IMR-90 (cell line): Measurements from ENCODE around the gene CELF5. TPM values are rescaled to one million over a fixed set of nuclear protein-coding genes. Genes with fewer than 3 reads are reported as not detected.

Source experiments
- ATAC-seq: fragments of 200-7000 bp; cut with Tn5 transposase; 2 replicates; pipeline ENCODE4 v1.9.1; 2020; ENCODE audit warnings: low read depth, mild to moderate bottlenecking, moderate library complexity
- BruUV-seq: library from RNA; stranded (reverse); fragments of 400-500 nt; replicated peaks from 2 replicates; lab custom pipeline; 2021; lab: Mats Ljungman, UMichigan
- CTCF ChIA-PET: fragments of 300-600 bp; formaldehyde crosslinking; extraction: SDS; loops from one replicate; lab custom pipeline; 2021; ENCODE audit warnings: antibody characterized with exemption; lab: Yijun Ruan, JAX
- POLR2A ChIA-PET: fragments of 300-600 bp; sonication (Branson Sonifier 250); formaldehyde crosslinking; loops from one replicate; lab custom pipeline; 2022; ENCODE audit warnings: antibody characterized with exemption; ENCODE audit not compliant: unreplicated experiment; lab: Charles Lee
- DNase-seq: peaks from one replicate; pipeline ENCODE4 v3.0.0; 2013
- H2AFZ ChIP-seq: replicated peaks from 2 replicates; pipeline ENCODE3; 2013; ENCODE audit warnings: low read length, mild to moderate bottlenecking; ENCODE audit not compliant: poor library complexity
- H2AK5ac ChIP-seq: 2 replicates; pipeline ENCODE4 v1.6.1; 2013; ENCODE audit warnings: low read depth, low read length, inconsistent platforms
- H2AK9ac ChIP-seq: replicated peaks from 2 replicates; pipeline ENCODE3; 2013; ENCODE audit warnings: mild to moderate bottlenecking, low read depth, low read length, moderate library complexity; ENCODE audit not compliant: poor library complexity
- H2BK120ac ChIP-seq: 2 replicates; pipeline ENCODE4 v1.6.1; 2013; ENCODE audit warnings: low read depth, low read length, inconsistent platforms
- H2BK15ac ChIP-seq: 3 replicates; pipeline ENCODE4 v1.6.1; 2013; ENCODE audit warnings: low read depth, low read length, inconsistent platforms
- H2BK20ac ChIP-seq: 2 replicates; pipeline ENCODE4 v1.6.1; 2013; ENCODE audit warnings: low read depth, mild to moderate bottlenecking, inconsistent platforms, low read length, moderate library complexity
- H2BK5ac ChIP-seq: 2 replicates; pipeline ENCODE4 v1.6.1; 2013; ENCODE audit warnings: mild to moderate bottlenecking, low read depth, low read length, inconsistent platforms; ENCODE audit not compliant: poor library complexity, severe bottlenecking
- H3K14ac ChIP-seq: replicated peaks from 2 replicates; pipeline ENCODE4 v1.6.1; 2013; ENCODE audit warnings: low read depth, low read length, inconsistent platforms
- H3K18ac ChIP-seq: 2 replicates; pipeline ENCODE4 v1.6.1; 2013; ENCODE audit warnings: low read depth, low read length, control low read depth
- H3K23ac ChIP-seq: 2 replicates; pipeline ENCODE4 v1.6.1; 2013; ENCODE audit warnings: low read depth, low read length, inconsistent platforms
- H3K27ac ChIP-seq: 2 replicates; pipeline ENCODE4 v1.5.1; 2013; ENCODE audit warnings: mild to moderate bottlenecking, control low read depth, low read length; ENCODE audit not compliant: insufficient read depth
- H3K27me3 ChIP-seq: 2 replicates; pipeline ENCODE4 v1.6.1; 2013; ENCODE audit warnings: low read length; ENCODE audit not compliant: control insufficient read depth, insufficient read depth
- H3K36me3 ChIP-seq: 2 replicates; pipeline ENCODE4 v1.6.1; 2013; ENCODE audit warnings: low read length, mixed read lengths; ENCODE audit not compliant: control insufficient read depth, insufficient read depth
- H3K4ac ChIP-seq: 2 replicates; pipeline ENCODE4 v1.6.1; 2013; ENCODE audit warnings: low read depth, low read length, inconsistent platforms
- H3K4me1 ChIP-seq: 2 replicates; pipeline ENCODE4 v1.6.1; 2013; ENCODE audit warnings: low read length, mixed read lengths; ENCODE audit not compliant: control insufficient read depth, insufficient read depth
- H3K4me2 ChIP-seq: 2 replicates; pipeline ENCODE4 v1.6.1; 2013; ENCODE audit warnings: low read depth, mild to moderate bottlenecking, control low read depth, low read length, moderate library complexity
- H3K4me3 ChIP-seq: 2 replicates; pipeline ENCODE4 v1.5.1; 2013; ENCODE audit warnings: low read depth, mild to moderate bottlenecking, control low read depth, low read length, moderate library complexity; ENCODE audit not compliant: insufficient read depth
- H3K56ac ChIP-seq: 2 replicates; pipeline ENCODE4 v1.6.1; 2013; ENCODE audit warnings: low read length, inconsistent platforms; ENCODE audit not compliant: insufficient read depth; ENCODE audit errors: extremely low read depth
- H3K79me1 ChIP-seq, 2 experiments: 2 replicates each; pipeline ENCODE4 v1.6.1; 2013; ENCODE audit warnings: low read length in 2 of 2, inconsistent platforms in 1 of 2, low read depth in 1 of 2
- H3K9ac ChIP-seq: 2 replicates; pipeline ENCODE4 v1.6.1; 2013; ENCODE audit warnings: low read depth, low read length, control low read depth
- H3K9me1 ChIP-seq: 2 replicates; pipeline ENCODE4 v1.6.1; 2013; ENCODE audit warnings: low read length, inconsistent platforms; ENCODE audit not compliant: insufficient read depth
- H3K9me3 ChIP-seq: 2 replicates; pipeline ENCODE4 v1.6.1; 2013; ENCODE audit warnings: low read length; ENCODE audit not compliant: control insufficient read depth, insufficient read depth
- H4K20me1 ChIP-seq: 2 replicates; pipeline ENCODE4 v1.6.1; 2013; ENCODE audit warnings: low read length, inconsistent platforms; ENCODE audit not compliant: insufficient read depth
- H4K5ac ChIP-seq: 2 replicates; pipeline ENCODE4 v1.6.1; 2013; ENCODE audit warnings: mild to moderate bottlenecking, low read depth, low read length, control low read depth
- H4K8ac ChIP-seq, 2 experiments: 2 replicates each; pipeline ENCODE4 v1.6.1; 2013; ENCODE audit warnings: low read depth in 2 of 2, low read length in 2 of 2, control low read depth in 1 of 2, inconsistent platforms in 1 of 2
- H4K91ac ChIP-seq: 2 replicates; pipeline ENCODE4 v1.6.1; 2013; ENCODE audit warnings: low read depth, low read length, inconsistent platforms; ENCODE audit not compliant: insufficient read depth
- BHLHE40 ChIP-seq: fragments of 150-350 bp; IDR thresholded peaks from 2 replicates; pipeline ENCODE4 v1.6.1; 2016; ENCODE audit warnings: mild to moderate bottlenecking, low read depth, low read length
- CEBPB ChIP-seq: IDR thresholded peaks from 2 replicates; pipeline ENCODE4 v1.6.1; 2012; ENCODE audit warnings: low read depth, low read length, improper control_type of control experiment
- CHD1 ChIP-seq: IDR thresholded peaks from 2 replicates; pipeline ENCODE4 v1.6.1; 2012; ENCODE audit warnings: low read depth, low read length, improper control_type of control experiment
- CTCF ChIP-seq: conservative IDR thresholded peaks from 2 replicates; pipeline ENCODE4 v1.5.1; 2012; ENCODE audit warnings: mild to moderate bottlenecking, low read depth, low read length, improper control_type of control experiment
- FOS ChIP-seq: fragments of 150-350 bp; IDR thresholded peaks from 2 replicates; pipeline ENCODE4 v1.6.1; 2016; ENCODE audit warnings: low read depth, low read length
- MAFK ChIP-seq: IDR thresholded peaks from 2 replicates; pipeline ENCODE4 v1.6.1; 2012; ENCODE audit warnings: low read depth, low read length, improper control_type of control experiment
- MAZ ChIP-seq: IDR thresholded peaks from 2 replicates; pipeline ENCODE4 v1.6.1; 2012; ENCODE audit warnings: low read depth, mild to moderate bottlenecking, low read length, improper control_type of control experiment, moderate library complexity, borderline replicate concordance
- MXI1 ChIP-seq: IDR thresholded peaks from 2 replicates; pipeline ENCODE4 v1.6.1; 2012; ENCODE audit warnings: low read depth, mild to moderate bottlenecking, low read length, moderate library complexity, borderline replicate concordance
- NFE2L2 ChIP-seq: fragments of 150-350 bp; IDR thresholded peaks from 2 replicates; pipeline ENCODE4 v1.6.1; 2016; ENCODE audit warnings: low read depth, mild to moderate bottlenecking, low read length
- POLR2A ChIP-seq: IDR thresholded peaks from 2 replicates; pipeline ENCODE4 v1.6.1; 2012; ENCODE audit warnings: mild to moderate bottlenecking, low read depth, low read length
- RAD21 ChIP-seq: IDR thresholded peaks from 2 replicates; pipeline ENCODE4 v1.6.1; 2012; ENCODE audit warnings: low read length, improper control_type of control experiment
- RCOR1 ChIP-seq: IDR thresholded peaks from 2 replicates; pipeline ENCODE4 v1.6.1; 2012; ENCODE audit warnings: mild to moderate bottlenecking, low read length, improper control_type of control experiment; ENCODE audit not compliant: insufficient replicate concordance
- RFX5 ChIP-seq: IDR thresholded peaks from 2 replicates; pipeline ENCODE4 v1.8.0; 2012; ENCODE audit warnings: low read depth, mild to moderate bottlenecking, low read length, moderate library complexity
- SMC3 ChIP-seq: fragments of 150-350 bp; IDR thresholded peaks from 2 replicates; pipeline ENCODE4 v1.6.1; 2016; ENCODE audit warnings: low read depth, mild to moderate bottlenecking, antibody characterized with exemption, low read length, moderate library complexity
- USF2 ChIP-seq: fragments of 150-350 bp; IDR thresholded peaks from 2 replicates; pipeline ENCODE4 v1.6.1; 2017; ENCODE audit warnings: mild to moderate bottlenecking, antibody characterized with exemption, low read length, low read depth
- WGBS, 2 experiments: methylation state at CpG; one replicate each; pipeline versions ENCODE4 v1.1.5 to v1.1.7; 2013; ENCODE audit warnings: missing lambda C conversion rate in 2 of 2; ENCODE audit not compliant: insufficient read length in 1 of 2; ENCODE audit errors: extremely low coverage in 2 of 2; 5-methylcytosine and 5-hydroxymethylcytosine counted together
- dilution Hi-C: fragments of 300-500 bp; cut with HindIII; formaldehyde crosslinking; loops from one replicate; pipeline ENCODE4 v1.14.3; 2018; ENCODE audit warnings: low sequenced_read_pairs; ENCODE audit not compliant: unreplicated experiment
- in situ Hi-C: fragments of 300-500 bp; cut with MboI; formaldehyde crosslinking; loops from 3 replicates; pipeline ENCODE4 v1.14.3; 2019; ENCODE audit warnings: low sequenced_read_pairs, inconsistent platforms, mixed read lengths
- intact Hi-C: fragments of 100-400 bp; cut with micrococcal nuclease; formaldehyde crosslinking; loops from 2 replicates; pipeline ENCODE4 v1.10.0; 2022
- polyA plus RNA-seq, 3 experiments: library from polyadenylated mRNA; depleted of rRNA; stranded (reverse); fragments of >200 nt; gene quantifications; 2 replicates each; pipeline ENCODE4 v1.2.3, GENCODE V29; 2012; ENCODE audit warnings: low replicate concordance in 1 of 3
- total RNA-seq: library from RNA; depleted of rRNA; stranded (reverse); fragments of >200 nt; gene quantifications from 2 replicates; pipeline ENCODE4 v1.2.3, GENCODE V29; 2012
- TF ChIP-seq, protein P1 (sequence below): fragments of 150-350 bp; IDR thresholded peaks from 2 replicates; pipeline ENCODE4 v1.6.1; 2016; ENCODE audit warnings: low read depth, mild to moderate bottlenecking, low read length, moderate library complexity, borderline replicate concordance

CELF5 gene
- total and polyA plus RNA-seq, 2 of the 4 experiments (the other 2 are of a cell fraction) = 0.02 TPM; not detected in 1

DNA sequence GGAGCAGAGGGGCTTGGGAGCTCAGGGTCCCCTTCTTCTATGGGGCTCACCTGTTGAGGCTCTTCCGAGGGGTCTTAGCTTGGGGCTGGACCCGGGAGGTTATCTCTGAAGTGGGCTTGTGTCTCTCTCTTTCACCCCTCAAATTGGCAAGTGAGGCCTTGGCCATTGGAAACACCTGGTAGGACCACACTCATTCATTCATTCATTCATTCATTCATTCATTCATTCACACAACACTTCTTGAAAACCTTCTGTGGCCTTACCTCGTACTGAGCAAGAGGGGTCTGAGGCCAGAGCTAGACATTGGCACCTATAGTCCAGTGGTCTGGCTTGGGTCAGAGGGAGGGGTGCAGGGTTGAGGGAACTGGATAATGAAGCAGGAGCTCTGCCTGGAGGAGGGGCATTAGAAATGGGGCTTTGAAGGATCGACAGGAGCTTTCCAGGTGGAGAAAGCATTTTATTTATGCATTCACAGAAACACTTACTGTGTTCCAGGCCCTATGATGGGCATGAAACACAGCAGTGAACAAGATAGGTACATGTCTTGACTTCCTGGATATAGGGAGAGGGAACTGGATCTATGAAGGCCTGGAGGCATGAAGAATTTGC lies 5.5 kb downstream of the CELF5 start:
- peaks cover 53% of the 10 kb centered on the region for H3K27me3 ChIP-seq

More for the DNA sequence above, 5.5 kb downstream of the CELF5 start:
- Histone ChIP-seq H3K4me2 (no peak overlapping the region), H2BK120ac (no peak overlapping the region), H3K14ac (no peak overlapping the region), H3K23ac (no peak overlapping the region), H2AK5ac (no peak overlapping the region), H2AFZ (no peak overlapping the region), H2BK5ac (no peak overlapping the region), H2BK20ac (no peak overlapping the region), H4K8ac (no peak overlapping the region), H3K4me3 (no peak overlapping the region), H3K4ac (no peak overlapping the region), H3K79me1 (no peaks in the 10 kb centered on the region), H3K36me3 (no peaks in the 10 kb centered on the region), H3K18ac (no peak overlapping the region), H4K5ac (no peak overlapping the region), H3K56ac (no peak overlapping the region), H3K9me1 (no peaks in the 10 kb centered on the region), H2BK15ac (no peak overlapping the region), H2AK9ac (no peak overlapping the region), H3K4me1 (no peaks in the 10 kb centered on the region), H4K91ac (no peak overlapping the region), H3K9ac (no peak overlapping the region), H3K27ac (no peak overlapping the region), H3K9me3 (no peaks in the 10 kb centered on the region; the same call in 1 of the 2 replicates), H4K20me1 (no peaks in the 10 kb centered on the region)
- ATAC-seq (no peak), DNase-seq (no peak)
- ChIA-PET CTCF (no interaction called here), POLR2A (no interaction called here)
- intact Hi-C loops = no loop called here
- TF ChIP-seq BHLHE40 (no peak), MXI1 (no peak), RAD21 (no peak), CHD1 (no peak), CEBPB (no peak), FOS (no peak), MAZ (no peak), RCOR1 (no peak), MAFK (no peak), POLR2A (no peak), USF2 (no peak), NFE2L2 (no peak), RFX5 (no peak), CTCF (no peak), SMC3 (no peak)
- TF ChIP-seq, protein P1, sequence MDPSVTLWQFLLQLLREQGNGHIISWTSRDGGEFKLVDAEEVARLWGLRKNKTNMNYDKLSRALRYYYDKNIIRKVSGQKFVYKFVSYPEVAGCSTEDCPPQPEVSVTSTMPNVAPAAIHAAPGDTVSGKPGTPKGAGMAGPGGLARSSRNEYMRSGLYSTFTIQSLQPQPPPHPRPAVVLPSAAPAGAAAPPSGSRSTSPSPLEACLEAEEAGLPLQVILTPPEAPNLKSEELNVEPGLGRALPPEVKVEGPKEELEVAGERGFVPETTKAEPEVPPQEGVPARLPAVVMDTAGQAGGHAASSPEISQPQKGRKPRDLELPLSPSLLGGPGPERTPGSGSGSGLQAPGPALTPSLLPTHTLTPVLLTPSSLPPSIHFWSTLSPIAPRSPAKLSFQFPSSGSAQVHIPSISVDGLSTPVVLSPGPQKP = no peak
- BruUV-seq = no TSS peak
- in situ Hi-C loops = no loop called here
- no CpG with 5 or more reads among the region's 4 CpGs for WGBS, 2 experiments
- dilution Hi-C loops = no loop called here
